HG03457 (cell line): ENCODE results near the gene B3GAT1.

ENCODE experiments used
- ATAC-seq: cut with Tn5 transposase; IDR thresholded peaks from one replicate; pipeline ENCODE4 v1.9.1; 2021; ENCODE audit warnings: moderate number of reproducible peaks; ENCODE audit not compliant: unreplicated experiment

The B3GAT1 gene

DNA sequence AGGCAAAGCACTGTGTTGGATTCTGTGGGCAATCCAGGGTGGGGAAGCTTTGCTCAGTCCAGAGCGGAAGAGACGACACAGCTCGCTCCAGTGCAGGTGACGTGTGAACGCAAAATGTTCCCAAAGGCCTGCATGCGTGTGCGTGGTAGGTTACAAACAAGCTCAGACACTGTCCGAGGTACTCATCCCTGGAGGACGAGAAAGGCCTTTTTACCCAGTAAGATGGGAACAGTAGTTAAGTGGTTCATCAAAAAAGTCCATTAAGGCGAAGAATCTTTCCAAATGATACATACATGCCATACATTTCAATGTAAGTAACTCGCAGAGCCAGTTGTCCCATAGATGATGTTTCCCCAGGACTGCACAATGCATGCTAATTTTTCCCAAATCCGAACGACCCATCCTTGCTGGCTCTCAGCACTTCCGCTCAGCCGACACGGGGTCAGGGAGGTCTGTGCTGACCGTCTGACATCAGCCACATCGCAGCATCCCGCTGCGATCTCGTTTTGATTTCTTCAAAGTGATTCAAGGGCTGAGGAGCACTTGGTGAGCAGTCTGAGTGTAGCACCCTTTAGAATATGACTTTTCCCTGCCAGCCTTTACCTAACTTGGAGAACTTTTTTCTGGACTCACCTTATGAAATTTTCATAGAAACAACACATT, 19.0 kb downstream of the B3GAT1 start:
- no peak for ATAC-seq

DNA sequence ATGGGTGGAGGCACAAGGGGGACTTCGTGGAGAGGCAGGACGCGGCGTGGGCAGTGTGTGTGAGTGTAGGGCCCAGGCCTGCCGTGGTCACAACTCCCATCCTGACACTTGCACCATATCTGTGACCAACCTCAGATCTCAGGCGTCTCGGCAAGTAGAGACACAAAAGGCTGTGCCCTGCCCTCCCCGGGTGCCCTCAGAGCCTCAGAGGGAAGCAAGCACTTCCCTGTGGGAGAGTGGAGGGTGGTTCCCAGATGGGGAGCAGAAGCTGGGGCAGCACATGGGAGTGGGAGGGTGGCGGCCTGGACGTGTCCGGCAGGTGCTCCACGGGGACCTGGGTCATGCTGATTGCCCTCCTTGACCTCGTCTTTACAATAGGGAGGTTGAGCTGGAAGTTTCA, 20.4 kb downstream of the B3GAT1 start:
- ATAC-seq, result no peak

DNA sequence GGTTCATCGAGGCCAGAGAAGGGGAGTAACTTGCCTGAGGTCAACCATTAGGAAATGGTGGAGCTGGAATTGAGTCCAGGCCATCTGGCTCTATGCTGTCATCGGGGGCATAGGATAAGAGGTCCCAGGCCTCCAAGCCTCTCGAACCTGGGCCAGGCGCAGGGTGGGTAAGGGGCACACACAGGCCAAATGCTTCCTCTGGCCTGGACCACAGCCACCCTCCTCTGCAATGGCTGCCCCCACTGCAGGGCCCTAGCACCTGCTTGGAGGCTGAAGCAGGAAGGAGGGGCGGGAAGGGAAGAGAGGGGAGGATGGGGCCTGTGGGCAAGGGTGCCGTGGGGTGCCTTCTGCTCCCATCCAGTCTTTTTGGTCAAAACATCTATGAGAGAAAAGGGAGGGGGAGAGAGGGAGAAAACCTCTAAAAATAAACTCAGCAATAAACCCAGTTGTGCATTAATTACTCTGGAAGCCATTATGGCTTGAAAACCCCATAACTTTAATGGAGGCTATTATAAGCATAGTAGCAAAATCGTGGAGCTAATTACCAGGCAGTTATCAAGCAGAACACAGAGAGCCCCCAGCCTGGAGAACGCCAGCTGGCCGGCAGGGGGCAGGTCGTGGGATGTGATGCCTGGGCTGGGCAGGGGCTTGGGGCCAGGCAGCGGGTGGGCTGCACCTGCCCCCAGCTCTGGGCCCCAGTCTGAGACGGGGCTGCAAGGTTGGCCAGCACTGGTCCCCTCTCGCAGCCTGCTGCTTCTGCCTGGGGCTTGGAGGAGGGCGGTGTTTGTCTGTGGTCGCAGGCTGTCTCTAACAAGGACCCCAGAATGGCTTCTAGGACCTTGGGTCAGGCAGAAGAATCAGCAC, 21.1 kb downstream of the B3GAT1 start:
- ATAC-seq, result no peak

GRCh38 chr11:134389464-134390180, 22.4 kb downstream of the B3GAT1 start:
- ATAC-seq, result no peak

DNA sequence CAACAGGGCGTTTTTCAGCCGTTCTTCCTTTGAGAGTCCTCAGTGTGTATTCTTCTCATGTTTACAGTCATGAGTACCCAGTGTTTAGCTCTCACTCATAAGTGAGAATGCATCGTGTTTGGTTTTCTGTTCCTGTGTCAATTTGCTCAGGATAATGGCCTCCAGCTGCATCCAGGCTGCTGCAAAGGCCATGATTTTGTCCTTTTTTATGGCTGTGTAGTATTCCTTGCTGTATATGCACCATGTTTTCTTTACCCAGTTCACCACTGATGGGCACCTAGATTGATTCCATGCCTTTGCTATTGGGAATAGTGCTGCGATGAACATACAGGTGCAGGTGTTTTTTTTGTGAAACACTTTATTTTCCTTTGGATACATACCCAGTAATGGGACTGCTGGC, 23.5 kb downstream of the B3GAT1 start:
- ATAC-seq, result no peak

DNA sequence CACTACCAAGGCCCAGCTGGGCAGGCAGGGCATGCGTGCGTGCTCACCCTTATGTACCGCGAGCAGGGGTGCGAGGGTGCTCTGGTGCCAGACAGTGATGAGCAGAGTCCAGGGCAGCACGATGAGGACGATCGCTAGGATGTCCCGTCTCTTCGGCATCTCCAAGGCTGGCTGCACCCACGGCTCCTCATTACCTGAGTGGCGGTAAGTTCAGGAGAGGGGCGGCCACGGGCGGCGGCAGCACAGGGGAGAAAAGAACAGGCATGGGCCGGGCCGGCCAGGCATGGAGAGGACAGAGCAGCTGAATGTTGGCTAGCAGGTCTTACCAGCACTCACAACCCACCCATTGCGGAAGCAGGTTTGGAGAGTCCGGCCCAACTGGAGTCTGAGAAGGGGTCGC, 24.5 kb downstream of the B3GAT1 start:
- ATAC-seq, result no peak

GRCh38 chr11:134386945-134387344, 25.1 kb downstream of the B3GAT1 start:
- ATAC-seq, result no peak

DNA sequence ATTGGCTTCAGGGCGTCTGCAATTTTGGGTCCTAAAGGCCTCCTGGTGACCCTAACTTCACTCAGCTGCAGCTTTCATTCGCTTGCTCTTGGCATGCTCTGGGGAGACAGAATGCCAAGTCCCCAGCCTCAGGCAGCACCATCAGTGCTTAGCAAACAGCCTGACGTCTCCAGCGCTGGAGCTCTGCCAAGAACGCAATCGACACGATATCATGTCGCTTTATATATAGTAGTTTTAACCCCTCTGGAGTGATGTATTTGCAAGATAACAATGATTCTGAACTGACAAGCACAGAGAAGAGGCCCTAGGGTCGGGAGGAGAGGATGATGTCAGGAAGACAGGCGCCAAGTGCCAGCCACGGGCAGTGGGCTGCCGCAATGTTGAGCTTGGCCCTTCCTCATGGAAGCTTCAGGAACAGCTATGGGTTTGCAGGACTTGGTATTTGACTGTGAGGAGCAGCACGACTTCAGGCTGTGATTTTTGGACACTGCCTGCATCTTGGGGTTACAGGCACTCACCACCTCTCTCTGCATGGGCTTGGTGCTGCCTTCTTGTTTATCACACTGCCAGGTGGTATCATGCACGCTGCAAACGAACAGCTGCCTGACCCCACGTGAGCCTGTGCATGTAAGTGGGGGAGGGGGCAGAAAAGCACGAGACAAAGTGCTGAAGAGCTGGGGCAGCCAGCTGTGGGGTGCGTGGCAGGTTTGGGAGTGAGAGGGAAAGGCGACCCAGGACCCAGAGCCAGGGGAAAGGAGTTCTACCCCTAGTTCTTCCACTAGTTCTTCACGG, 26.1 kb downstream of the B3GAT1 start:
- no peak for ATAC-seq

DNA sequence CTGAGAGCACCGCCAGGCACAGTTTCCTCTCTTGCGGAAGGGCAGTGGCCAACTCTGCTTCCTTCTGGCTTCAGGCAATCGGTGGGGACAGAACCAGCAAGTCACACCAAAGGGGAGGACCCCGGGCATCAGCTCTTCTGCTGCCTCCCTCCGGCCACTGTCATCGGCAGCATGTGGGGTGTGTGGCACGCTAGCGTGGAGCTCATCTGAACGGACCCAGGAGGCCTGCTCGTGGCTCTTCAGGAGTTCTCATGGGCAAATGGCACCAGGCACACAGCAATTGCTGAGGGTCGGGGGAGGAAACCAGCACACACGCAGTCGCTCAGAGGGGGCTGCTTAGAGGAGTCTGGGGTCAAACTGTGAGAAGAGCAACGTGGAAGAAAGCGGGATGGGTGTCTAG, 26.9 kb downstream of the B3GAT1 start:
- no peak for ATAC-seq

DNA sequence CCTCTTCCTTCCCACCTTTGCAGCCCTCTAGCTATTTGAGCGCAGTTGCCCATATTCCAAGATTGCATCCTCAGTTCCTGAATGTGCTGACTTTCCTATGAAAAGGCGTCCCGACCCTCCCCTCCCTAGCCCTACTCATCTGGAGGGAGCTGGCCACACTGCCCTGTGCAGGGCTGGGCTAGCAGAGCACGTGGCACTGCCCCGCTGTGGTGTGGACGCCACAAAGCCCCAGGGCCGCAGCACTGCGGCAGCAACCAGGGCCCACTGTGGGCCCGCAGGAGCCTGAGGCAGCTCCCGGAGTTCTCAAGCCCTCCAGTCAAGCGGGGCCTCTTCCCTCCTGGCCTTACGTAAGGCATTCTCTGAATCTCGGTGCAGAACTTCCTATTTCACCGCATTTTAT, 27.6 kb downstream of the B3GAT1 start:
- ATAC-seq, result no peak

- no peak for ATAC-seq
Measured at GRCh38 chr11:134383576-134384221, 28.3 kb downstream of the B3GAT1 start.

- no peak for ATAC-seq
Measured at GRCh38 chr11:134382830-134383229, 29.2 kb downstream of the B3GAT1 start.

DNA sequence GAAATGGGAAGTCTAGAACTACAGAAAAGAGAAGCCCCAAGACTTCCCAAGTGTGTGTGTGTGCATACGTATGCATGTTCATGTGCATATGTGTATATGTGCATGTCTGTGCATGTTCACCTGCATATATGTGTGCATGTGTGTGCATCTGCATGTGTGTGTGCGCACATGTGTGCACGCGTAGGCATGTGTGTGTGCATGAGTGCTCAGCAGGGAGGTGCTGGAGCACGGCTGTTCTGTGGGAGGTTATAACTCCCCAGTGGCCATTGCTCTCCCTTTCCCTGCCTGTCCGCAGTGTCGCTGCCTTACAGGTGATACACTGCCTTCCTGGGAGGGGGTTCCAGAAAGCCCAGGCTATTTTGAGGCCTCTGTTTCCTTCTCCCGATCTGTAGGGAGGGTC, 29.8 kb downstream of the B3GAT1 start:
- no peak for ATAC-seq

DNA sequence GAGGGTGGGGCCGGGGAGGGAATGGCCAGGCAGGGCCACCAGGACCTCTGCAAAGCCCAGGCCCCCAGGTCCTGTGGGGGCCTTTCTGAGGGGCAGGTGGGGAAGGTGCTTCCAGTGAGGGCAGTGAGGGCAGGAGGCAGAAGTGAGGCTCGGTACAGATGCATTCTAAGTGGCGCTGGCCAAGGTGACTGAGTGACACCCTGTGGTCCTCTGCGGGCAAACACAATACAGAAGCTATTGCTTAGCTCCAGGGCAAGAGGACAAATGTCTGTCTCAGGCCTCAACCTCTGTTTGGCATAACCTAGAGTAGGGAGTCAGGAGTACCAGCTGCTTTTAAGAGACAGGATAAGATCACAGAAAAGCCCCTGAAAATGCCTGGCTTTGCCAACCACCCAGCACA, 31.3 kb downstream of the B3GAT1 start:
- ATAC-seq, result no peak

GRCh38 chr11:134380229-134380628, 31.8 kb downstream of the B3GAT1 start:
- ATAC-seq, result no peak

- ATAC-seq, result no peak
Measured at GRCh38 chr11:134379241-134379640, 32.8 kb downstream of the B3GAT1 start.

GRCh38 chr11:134377876-134378275, 34.2 kb downstream of the B3GAT1 start:
- ATAC-seq, result no peak

- ATAC-seq, result no peak
Measured at GRCh38 chr11:134376150-134376921, 35.7 kb downstream of the B3GAT1 start.

DNA sequence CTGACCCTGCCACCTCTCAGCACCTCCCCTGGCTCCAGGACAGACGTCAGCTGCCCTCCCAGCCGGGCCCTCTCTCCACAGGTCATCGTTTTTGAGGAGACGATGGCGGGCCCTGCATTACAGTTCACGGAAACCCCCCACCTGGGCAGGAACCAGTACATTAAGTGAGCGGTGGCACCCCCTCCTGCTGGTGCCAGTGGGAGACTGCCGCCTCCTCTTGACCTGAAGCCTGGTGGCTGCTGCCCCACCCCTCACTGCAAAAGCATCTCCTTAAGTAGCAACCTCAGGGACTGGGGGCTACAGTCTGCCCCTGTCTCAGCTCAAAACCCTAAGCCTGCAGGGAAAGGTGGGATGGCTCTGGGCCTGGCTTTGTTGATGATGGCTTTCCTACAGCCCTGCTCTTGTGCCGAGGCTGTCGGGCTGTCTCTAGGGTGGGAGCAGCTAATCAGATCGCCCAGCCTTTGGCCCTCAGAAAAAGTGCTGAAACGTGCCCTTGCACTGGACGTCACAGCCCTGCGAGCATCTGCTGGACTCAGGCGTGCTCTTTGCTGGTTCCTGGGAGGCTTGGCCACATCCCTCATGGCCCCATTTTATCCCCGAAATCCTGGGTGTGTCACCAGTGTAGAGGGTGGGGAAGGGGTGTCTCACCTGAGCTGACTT, 37.0 kb downstream of the B3GAT1 start:
- no peak for ATAC-seq
